GM21367 (cell line): ENCODE measurements around the gene RBM28.

Source experiments
- ATAC-seq: cut with Tn5 transposase; IDR thresholded peaks from one replicate; pipeline ENCODE4 v1.9.1; 2021; ENCODE audit not compliant: unreplicated experiment

Gene RBM28

DNA sequence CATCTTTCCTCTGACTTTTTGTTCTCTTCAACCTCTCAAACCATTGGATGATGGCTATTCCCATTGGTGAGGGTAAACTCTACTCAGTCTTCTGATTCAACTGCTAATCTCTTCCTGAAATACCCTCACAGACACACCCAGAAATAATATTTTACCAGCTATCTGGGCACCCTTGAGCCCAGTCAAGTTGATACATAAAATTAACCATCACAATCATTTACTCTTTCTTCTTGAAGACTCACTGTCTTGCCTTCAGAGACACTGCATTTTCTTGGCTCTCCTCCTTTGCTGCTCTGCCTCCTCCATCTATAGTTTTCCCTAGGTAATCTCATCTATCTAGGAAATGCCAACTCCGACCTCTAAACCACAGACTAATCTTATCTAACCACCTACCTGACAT, 30.3 kb upstream of the RBM28 start:
- ATAC-seq = no peak

DNA sequence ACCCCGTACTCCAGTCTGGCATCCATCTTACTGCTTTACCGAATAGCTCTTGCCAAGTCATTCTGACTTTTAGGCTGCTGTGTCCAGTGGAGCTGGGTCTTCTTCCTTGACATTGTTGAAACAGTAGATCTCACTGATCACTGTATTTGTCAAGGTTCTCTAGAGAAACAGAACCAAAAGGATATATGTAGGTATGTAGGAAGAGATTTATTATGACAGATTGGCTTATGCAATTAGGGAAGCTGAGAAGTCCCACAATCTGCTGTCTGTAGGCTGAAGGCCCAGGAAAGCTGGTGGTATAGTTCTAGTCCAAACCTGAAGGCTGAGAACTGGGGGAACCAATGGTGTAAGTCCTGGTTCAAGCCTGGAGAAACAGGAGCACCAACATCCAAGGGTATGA, 29.9 kb upstream of the RBM28 start:
- ATAC-seq = no peak

DNA sequence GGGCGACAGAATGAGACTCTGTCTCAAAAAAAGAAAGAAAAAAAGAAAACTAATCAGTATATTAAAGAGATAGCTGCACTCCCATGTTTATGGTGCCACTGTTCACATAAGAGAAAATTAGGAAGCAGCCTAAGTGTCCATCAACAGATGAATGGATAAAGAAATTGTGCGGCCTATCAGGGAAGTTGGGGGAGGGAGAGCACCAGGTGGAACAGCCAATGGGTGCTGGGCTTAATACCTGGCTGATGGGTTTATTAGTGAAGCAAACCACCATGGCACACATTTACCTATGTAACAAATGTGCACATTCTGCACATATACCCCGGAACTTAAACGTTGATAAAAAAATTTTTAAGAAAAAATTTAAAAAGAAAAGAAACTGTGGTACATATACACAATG, 26.8 kb upstream of the RBM28 start:
- no peak for ATAC-seq

DNA sequence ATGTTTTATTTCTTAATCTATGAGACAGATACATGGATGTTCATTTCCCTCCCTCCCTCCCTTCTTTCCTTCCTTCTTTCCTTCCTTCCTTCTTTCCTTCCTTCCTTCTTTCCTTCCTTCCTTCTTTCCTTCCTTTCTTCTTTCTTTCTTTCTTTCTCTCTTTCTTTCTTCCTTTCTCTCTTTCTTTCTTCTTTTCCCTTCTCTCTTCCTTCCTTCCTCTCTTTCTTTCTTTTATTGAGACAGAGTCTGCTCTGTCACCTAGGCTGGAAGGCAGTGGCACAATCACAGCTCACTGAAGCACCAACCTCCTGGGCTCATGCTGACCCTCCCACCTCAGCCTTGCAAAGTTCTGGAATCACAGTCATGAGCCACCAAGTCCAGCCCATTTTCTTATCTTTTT, 23.3 kb upstream of the RBM28 start:
- ATAC-seq = no peak

DNA sequence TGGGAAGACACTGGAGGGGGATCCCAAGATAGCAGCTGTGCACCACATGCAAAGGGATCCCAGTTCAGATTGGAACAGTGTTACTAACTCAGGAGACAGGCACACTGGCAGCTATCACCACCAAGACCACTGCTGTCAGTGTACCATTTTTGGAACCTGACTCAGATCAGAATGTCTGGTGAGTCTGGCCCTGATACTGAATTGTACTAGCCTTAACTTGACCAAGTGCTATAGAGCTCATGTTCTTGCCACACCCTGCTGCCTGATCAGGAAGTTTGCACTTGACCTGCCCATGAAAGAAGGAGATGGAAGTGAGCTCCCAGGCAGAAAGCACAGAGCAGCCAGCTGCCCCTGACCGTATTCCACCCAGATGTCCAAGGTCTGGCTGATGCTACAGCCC, 22.6 kb upstream of the RBM28 start:
- ATAC-seq = no peak

DNA sequence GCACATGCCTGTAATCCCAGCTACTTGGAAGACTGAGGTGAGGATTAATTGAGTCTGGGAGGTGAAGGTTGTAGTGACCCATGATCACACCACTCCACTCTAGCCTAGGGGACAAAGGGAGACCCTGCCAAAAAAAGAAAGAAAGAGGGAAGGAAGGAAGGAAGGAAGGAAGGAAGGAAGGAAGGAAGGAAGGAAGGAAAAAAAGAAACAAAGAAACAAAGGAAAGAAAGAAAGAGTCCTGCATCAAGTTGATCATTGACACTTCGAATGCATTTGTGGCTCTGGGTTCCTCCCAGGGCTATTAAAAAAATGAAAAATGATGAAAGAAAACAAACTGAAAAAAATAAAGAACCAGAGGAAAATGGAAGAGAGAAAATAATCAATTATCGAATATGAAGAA, 21.7 kb upstream of the RBM28 start:
- ATAC-seq = no peak

DNA sequence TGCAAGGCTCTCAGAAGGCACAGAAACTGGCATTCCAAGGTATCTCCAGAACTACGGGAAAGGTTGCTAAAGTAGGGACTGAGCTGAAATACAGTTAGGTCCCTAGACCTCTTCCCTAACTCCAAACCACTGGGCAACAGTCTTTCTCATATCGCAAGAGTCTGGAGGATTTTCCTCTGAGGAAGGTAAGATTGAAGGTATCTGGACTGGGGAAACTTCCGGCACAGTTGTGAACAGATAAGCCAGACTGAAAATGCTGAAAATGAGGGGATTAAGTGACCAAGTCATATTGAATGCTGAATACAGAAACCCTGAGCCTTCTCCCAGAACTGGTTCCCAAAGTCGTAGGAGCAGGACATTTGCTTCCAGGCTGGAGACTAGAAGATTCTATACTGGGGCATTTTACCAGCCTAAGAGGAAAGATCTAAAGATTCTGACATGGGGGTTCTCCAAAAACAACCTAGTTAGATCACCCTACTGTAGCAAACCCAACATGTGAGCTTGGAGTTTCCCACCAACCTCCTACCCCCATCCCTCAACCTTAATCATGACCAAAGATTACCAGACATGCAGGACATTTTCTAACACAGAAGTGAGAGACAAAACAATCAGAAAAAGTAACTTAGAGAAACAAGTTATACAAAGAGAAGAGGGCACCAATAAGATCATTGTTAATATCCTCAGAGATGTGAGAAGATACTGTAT, 20.6 kb upstream of the RBM28 start:
- no peak for ATAC-seq

DNA sequence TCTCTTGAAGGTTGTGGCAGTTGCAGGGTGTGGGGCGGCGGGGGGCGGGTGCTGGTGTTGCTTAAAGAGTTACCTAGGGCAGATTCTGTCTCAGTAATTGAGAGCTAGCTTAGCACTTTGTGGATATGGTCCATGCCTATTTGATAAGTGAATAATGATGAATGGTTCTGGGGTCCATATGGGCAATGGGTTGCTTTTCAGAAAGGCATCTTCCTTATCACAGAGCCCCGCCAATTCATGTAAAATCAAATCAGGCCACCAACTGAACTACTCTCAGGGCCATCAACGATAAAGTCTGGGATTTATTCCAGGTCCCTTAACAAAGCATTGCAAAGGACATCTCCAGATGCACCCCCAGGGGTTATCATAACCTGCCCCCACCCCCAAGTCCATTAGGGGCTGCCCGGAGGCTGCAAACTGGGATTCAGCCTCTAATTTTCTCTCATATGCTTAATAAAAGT, 19.6 kb upstream of the RBM28 start:
- no peak for ATAC-seq

DNA sequence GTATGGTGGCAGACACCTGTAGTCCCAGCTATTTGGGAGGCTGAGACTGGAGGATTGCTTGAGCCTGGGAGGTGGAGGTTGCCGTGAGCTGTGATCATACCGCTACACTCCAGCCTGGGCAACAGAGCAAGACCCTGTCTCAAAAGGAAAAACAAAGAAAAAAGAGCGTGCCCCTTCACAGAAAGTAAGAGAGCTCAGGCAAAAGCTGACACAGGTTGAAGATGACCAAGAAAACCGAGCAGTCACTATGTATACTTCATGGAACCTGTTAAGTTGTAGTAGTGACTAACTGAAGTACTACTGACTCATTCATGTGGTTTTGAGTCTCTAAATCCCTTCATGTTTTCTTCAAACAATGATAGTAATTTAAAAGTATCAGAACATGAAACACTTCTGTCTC, 19.0 kb upstream of the RBM28 start:
- no peak for ATAC-seq

DNA sequence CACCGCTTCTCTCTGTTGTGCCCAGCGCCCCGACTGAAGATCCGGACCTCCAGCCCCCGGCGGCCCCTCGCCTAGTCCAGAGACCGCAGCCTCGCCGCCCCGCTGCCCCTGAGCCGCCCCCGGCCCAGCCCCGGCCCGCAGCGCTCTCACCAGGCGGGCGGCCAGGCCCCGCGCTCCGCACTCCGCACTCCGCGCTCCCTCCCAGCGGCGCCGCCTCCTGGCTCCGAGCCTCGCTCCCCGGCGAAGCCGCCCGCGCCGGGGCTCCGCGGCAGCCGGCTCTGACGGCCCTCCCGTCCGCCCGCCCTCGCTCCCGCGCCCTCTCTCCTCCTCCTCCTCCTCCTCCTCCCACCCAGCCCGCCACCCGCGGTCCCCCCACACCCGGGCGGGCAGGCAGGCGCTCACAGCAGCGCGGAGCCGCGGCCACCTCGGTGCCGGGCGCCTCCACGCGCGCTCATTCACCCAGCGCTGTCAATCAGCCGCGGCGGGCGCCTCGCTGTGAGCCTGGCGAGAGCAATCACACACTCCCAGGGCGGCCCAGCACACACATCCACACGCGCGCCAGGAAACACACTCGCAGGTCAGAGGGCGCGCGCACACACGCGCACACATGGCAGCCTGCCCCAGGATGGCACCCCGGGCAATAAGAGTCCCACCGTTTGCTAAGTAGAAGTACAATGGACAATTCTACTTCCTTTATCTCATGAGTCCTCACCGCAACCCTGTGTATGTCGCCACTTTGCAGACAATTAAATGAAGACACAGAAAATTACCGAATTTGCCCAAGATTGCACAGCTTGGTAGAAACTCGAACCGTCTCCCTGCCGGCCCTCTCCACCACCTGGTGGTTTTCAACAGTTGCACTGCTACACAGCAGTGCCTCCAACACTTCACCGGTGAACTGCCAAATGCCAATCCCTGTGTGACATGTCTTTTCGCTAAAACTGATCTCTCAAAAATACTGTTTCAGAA, 18.0 kb upstream of the RBM28 start, which contains the start of gene PRRT4:
TSS of gene PRRT4 (minus strand) at position 280 of the 969 bp plus-strand sequence.
- ATAC-seq = no peak

DNA sequence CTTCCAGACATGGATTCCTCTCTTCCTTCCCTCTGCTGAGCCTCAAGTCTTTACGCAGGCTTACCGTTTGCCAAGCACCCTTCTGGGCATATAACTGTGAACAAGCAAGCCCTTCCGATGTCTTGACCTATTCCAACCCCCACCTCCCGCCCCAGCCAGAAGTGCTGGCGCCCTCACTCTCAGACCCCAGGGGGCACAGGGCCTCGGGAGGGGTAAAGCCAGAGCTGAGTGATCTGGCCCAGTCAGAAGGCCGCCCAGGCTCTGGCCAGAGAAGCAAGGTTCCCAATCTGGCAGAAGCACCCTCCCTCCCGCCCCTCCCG, 16.6 kb upstream of the RBM28 start:
- ATAC-seq = no peak

DNA sequence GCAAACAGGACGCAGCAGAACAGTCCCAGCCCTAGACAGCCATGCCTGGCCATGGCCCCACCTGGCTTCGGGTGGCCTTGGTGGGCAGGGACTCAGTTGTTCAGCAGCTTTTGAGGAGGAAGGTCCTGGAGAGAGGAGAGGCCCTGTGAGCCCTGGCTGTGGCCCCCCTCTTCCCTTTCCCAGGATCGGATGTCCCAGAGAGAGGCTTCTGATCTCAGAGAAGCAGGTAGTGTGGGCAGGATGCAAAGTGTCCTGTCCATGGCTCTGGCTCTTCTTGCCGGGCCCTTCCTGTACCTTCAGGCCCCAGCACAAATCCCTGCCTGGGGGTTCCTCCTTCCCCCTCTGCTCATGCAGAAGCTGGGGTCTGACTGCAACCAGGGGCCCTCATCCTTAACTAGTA, 16.2 kb upstream of the RBM28 start:
- ATAC-seq = no peak

DNA sequence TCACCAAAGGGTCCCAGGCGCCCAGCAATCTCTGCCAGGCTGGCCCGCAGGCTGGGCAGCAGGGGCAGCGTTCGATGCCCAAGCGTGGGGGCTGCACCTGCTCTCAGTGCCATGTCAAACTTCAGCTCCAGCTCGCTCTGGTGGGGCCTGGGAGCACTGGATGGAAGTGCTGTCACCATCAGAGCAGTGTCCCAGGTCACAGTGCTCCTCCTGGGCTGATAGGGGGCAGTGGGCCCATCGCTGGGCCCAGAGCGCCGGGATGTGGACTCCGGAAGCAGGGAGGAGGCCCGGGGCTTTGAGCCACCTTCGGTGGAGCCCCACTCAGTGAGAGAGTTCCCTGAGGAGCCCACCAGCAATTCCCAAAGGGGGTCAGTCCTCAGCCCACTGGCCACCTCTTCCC, 15.6 kb upstream of the RBM28 start:
- ATAC-seq = no peak

DNA sequence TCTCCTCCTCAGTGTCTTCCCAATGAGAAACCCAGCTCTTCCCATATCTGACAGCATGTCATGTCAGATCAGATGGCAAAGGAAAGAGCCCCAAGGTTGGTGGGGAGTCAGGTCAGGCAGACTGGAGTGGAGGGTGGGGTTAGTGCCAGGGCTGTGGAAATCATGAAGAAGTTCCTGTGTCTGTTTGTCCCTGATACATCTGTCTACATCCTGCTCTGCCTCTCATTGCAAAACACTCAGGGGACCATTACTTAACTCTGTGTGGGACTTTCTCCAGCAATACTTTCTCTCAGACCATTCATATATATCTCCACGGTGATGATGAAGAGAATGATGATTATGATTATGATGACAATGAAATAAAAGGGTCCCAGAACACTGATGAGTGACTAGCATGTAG, 14.5 kb upstream of the RBM28 start:
- no peak for ATAC-seq

DNA sequence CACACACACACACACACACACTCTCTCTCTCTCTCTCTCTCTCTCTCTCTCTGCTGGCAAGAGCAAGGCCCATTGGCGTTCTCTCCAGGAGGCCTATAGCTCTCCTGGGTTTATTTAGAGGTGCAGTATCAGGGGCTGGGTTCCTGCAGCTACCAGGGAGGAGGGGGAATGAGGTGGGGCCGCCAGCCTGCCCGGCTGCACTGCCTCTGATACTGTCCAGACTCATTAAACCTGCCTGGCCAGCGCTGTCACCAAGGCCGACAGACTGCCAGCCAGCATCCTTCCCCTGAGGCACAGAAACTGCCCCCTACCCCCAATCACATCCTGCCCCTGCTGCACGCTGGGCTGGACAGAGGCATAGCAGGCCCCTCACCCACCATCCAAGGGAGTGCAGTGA, 13.5 kb upstream of the RBM28 start:
- no peak for ATAC-seq

DNA sequence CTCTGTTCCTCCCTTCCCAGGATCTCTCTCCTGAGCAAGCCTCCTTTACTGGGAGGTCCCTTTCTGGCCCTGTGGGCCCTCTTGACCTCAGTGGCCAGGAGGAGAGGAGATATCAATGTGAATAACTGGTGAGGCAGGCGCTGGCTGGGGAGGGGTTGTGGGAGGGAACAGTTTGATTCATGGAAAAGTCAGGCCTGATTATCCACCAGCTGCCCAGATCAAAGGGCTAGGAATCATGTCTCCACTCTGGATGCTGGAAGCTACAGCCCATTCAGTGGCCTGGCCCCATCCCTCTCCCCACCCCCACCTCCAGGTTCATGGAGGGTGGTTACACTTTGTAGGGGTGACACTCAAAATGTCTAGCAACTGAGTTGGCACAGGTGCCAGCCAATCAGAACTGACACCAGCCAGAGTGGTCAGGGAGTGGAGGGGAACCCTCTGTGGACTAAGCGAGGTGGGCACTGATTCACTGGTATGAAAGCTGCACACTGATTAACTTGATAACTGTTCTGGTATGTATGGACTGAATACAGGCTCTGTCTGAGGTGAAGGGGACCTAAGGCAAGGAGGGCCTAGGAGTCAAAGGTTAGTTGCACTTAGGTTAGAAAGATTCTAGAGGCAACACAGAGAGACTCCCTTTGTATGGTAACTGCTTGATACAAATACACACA, 13.0 kb upstream of the RBM28 start:
- no peak for ATAC-seq

DNA sequence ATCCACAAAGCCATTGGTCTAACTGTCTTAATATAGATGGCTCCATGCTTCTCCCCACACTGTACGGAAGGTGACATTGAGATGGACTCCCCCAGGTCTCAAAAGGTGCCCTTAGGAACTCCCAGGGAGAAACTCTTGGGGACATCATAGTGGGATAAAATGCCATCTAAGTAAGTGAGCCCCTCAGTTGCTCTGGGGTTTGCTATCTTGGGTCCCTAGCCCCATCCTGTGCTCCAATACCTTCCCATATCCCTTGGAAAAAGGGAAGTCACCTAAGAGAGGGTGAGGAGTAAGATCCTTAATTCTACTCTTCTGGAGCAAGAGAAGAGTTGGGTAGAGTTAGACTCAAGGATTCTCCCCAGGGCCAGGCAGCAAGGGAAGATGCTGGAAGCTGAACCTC, 9.9 kb upstream of the RBM28 start:
- ATAC-seq = no peak

DNA sequence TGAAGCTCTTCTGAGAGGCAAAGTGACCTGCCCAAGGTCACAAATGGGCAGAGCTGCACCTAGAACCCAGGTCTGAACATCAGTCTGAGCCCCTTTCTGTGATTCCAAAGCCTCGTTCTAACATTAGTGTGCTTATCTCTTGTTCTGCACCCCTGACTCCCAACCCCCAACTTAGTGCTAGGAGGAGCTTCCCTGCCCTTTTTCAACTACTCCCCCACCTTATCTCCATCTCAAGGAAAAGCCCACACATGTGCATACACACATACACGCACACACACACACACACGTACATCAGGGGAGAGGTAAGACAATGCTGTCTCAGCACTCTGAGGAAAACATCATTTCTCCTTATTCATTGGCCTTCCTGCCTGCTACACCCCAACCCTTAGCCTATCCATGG, 9.5 kb upstream of the RBM28 start:
- ATAC-seq = no peak

DNA sequence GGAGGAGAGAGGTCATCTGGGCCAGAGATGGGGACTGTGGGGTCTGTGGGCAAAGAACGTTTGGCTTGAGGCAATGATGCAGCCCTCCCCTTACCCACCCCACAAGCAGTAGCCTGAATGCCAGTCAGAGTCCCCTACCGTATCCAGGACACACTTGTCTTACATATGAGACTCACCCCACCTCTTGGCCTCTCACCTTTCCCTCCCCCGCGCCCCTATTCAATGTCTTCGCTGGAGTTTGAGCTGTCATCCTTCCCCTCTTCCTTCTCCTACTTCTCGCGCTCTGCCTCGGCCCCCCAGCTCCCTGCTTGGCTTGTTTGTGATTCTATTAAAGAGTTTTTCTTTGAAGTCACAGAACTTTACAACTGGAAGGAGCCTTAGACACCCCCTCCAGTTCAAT, 8.9 kb upstream of the RBM28 start:
- no peak for ATAC-seq

DNA sequence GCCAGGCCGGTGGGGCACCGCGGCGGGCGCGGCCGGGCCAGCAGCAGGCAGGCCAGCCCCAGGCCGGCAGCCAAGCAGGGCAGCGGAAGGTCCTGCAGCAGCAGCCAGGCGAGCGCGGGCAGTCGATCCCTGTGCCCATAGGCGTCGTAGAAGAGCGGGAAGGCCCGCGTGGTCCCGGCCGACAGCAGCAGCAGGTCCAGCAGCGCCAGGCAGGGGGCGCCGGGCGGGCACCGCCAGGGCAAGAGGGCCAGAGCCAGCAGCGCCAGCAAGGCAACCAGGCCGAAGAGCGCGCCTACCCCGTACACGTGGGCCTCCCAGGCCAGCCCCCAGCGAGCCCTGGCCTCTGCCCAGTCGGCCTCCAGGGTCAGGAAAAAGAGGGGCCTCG, 8.4 kb upstream of the RBM28 start:
- ATAC-seq = no peak

DNA sequence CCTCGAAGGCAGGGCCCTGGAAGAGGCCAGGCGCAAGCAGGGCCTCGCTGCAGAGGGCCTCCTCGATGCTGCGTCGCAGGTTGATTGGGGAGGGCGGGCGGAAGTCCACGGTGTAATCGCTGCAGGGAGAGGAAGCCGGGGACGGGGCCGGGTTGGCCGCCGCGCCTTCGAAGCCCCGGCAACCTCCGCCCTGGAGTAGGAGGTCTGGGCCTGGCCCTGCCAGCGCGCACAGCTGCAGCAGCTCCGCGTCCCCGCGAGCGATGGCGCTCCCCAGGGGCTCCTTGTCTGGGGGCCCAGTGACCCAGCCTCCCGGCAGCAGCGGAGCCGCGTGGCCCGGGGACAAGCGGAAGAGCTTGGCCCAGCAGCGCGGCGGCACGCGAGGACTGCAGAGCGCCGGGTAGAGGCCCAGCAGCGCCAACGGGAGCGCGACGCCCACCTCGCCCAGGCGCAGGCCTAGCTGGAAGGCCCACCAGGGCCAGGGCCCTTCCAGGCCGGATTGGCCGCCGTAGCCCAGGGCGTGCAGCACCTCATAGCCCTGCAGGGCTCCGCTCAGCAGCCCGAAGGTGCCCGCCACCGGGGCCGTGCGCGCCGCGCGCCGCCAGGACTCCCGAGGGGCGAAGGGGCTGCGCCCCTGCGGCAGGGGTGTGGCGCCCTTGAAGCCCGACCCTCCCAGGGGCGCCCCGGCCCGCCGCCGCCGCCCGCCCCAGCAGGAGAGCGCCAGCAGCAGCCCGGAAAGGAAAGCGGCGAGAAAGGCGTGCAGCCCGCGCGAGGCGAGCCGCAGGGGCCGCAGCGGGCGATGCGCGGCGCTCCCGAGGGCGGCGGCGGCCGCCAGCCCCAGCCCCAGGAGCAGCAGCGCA, 7.8 kb upstream of the RBM28 start:
- ATAC-seq = no peak
